ENCODE data around the gene TP53.

The TP53 gene

DNA sequence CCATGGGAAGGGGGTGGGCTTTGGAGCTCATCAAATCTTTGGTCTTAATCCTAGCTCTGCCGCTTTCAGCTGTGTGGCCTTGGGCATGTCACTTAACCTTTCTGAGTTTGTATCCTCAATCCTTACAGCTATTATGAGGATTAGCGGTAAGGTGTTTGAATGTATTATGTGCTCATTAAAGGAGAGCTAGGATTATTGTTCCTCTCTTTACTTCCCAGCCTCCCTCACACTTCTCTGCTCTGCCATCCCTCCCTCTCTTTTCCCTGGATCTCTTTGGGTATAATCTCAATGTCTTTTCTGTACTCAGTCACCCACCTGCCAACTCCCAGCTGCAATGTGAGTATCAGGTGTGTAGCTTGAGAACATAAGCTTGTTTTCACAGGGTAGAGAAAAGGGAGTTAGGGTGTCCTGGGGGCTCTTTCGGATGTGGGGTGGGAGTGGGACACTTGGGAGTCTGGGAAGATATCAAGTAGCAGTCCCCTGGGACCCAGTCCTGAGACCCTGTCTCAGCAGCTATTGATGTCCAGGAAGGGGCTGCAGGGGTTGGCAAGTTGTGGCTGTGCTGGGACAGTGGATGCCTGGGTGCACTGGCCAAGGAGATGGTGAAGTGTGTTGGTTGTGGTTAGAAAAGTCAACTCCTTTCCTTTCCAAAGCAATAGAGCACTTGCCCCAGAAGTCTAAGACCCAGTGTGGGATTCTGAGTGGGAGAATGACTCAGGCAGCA is 19.5 kb upstream of the TP53 start:
- DNase-seq, result no peak

DNA sequence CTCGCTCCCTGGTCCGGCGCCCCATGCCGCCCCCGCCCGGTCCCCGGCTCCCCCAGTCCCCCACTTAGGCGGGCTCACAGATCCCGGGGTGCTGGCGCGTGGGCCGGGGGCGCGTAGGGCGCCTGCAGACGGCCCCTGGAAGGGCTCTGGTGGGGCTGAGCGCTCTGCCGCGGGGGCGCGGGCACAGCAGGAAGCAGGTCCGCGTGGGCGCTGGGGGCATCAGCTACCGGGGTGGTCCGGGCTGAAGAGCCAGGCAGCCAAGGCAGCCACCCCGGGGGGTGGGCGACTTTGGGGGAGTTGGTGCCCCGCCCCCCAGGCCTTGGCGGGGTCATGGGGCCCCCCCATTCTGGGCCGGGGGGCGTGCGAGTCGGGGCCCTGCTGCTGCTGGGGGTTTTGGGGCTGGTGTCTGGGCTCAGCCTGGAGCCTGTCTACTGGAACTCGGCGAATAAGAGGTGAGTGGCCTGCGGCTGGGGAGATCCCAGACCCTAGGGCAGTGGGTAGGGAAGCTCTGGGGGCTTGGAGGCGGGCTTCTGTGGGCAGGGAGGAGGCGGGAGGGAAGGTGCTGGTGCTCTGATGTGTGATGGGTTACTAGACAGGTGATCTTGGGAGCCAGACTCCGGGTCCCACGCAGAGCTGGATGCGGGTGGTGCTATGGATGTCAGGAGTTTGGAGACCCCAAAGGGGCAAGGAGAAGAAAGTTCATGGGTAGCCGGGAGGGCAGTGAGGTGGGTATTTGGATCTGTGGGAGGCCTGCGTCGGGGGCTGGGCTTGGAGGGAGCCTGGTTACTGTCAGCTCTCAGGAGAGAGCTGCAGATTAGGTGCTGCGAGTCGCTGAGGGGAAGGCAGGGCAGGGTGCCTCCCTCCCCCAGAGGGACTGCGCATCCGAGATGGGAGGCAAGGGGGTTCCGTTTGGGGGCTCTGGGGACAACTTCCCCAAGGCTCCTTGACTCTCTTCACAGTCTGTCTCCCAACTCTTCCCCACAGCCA is 18.3 kb upstream of the TP53 start:
- no peak for DNase-seq

DNA sequence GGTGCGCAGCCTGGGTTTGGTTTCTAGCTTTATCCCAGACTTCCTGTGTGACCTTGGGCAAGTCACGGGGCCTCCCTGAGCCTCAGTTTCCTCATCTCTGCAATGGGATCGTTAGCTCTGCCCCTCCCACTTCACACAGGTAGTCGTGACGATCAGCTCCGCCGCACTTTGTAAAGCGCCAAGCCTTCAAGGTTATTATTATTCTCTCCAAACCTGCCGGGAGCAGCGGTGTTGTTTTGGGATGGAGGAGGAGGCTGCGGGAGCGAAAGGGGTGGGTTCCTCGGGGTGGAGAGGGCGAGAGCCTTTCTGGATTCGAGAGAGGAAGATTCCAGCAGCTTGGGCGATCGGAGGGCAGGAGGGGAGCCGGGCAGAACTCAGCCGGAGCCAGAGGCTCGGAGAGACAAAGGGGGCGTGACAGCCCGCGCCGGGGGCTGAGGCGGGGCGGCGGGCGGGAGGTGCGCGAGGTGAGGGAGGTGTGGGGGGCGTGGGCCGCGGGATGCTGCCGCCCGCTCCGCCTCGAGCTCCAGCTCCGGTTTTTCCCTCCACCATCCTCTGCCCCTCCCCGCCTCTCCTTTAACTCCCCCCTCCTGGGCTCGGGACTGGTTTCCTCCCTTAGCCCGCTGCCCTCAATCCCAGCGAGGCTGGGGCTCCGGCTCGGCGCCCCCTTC is 17.4 kb upstream of the TP53 start, which contains the start of gene EFNB3:
Gene EFNB3 (plus strand): TSS at position 602 of the 668 bp plus-strand sequence. CDS start 397 bp downstream, outside the sequence.
- DNase-seq, result no peak

DNA sequence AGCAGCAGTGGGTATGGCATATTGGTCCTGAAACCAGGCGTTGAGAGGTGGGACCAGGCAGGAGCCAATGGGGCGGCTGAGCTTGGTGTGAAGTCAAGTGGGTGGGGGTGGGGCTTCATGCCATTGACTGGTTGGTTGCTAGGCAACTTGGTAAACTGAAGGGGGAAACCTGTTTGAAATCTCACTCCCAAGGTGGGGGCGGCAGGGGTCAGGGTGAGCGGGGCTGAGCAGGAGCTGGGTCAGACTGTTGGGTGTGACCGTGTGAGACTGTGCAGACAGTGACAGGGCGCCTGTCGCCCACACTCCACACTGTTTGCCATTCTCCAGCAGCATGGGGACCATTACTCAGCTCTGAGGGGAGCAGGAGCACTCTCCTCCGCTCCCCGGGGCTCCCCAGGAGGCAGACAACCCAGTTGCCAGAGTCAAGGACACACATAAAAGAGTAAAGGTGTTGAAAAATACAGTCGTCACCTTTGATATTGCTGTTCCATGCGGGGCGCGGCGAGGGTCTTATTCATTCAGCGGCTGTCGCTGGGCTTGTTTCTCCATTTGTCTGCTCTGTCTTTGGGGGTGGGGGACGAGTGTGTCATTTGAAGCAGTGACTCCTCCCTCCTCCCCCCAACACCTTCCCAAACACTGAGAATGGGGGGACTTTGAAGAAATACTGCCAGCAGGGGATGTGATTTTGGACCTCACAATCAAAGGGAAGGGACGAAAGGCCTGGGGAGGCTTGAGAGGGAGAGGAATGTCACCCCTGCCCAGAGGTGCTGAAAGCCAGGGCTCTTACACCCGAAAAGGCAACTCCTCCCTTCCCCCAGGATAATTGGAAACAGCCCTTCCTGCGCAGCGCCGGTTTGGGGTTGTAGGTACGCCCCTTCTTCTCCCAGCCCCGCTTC is 16.5 kb upstream of the TP53 start:
- DNase-seq, result no peak

DNA sequence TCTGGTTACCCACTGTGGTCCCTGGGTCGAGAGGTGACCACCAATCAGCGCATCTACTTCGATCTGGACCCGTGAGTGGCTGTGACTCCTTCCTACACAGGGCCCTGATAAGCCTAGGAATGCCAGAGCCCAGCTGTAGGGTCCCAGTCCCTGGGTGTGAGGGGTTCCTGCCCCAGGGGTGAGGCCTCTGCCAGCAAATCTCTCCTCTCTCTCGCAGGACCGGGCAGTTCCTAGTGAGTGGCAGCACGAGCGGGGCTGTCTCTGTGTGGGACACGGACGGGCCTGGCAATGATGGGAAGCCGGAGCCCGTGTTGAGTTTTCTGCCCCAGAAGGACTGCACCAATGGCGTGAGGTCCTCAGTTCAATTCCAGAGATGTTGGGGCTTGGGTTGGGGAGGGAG is 15.5 kb upstream of the TP53 start:
- no peak for DNase-seq

DNA sequence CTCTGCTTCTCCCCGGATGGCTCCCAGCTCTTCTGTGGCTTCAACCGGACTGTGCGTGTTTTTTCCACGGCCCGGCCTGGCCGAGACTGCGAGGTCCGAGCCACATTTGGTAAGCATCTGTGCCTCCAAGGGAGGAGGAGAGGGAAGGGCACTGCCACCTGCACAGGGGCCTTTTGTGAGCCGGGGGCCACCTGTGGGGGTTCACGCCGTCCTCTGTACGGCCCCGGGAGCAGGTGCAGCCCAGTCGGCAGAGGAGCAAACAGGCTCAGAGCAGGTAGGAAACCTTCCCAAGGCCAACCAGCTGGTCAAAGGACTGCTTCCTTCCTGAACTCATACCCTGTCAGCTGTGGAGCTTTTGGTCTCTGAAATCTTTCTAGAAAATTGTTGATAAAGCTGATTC is 14.4 kb upstream of the TP53 start:
- no peak for DNase-seq

DNA sequence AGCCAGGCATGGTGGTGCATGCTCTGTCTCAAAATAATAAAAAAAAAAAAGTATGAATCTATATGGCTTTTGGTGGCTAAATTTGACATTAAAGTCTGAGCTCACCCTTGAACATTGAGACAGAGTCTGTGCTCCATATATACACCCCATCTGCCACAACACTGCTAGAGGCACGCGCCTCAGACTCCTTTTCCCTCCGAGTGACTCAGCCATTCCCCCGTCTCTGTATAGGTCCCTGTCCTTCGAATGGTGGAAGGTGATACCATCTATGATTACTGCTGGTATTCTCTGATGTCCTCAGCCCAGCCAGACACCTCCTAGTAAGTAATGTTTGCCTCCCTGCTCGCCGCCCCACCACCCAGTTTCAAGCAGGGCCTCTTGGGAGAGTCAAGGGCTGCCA is 13.2 kb upstream of the TP53 start:
- no peak for DNase-seq

DNA sequence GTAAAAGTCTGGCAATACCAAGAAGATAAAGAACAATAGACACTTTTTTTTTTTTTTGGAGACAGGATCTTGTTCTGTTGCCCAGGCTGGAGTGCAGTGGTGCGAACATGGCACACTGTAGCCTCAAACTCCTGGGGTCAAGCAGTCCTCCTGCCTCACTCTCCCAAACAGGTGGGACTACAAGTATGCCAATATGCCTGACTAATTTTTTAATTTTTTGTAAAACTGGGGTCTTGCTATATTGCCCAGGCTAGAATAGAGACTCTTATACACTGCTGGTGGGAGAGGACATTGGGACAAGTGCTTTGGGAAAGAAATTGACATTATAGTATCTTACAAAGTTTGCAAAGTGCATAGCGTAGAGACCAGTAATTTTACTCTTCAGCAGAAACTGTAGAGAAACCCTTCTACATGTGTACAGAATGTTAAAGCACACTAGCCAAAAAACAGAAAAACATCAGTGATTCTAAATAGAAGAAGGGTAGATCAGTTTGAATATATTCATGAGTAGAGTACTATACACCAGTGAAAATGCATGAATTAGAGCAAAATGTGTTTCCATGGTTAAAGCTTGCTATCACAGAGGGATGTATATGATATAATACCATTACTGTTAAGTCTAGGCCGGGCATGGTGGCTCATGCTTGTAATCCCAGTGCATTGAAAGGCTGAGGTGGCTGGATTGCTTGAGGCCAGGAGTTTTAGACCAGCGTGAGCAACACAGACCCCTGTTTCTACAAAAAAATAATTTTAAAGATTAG is 10.7 kb upstream of the TP53 start:
- no peak for DNase-seq

DNA sequence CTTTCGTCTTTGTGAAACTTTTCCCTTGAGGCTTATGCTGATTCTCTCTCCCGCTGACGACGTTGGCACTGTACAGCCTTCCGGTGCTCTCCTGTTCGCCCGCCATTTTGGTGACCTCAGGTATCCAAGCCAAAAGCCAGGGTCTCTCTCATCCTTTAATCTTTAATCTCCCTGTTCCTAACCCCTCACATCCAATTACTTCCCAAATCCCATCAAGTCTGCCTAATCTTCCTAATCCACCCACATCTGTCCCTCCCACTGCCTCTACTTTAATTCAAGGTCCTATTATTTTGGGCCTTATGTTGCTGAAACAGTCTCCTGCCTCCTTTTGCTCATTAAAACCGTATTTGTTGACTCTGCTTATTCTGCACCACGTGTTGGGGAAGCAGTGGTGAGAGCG is 8.3 kb upstream of the TP53 start:
- DNase-seq, result no peak

DNA sequence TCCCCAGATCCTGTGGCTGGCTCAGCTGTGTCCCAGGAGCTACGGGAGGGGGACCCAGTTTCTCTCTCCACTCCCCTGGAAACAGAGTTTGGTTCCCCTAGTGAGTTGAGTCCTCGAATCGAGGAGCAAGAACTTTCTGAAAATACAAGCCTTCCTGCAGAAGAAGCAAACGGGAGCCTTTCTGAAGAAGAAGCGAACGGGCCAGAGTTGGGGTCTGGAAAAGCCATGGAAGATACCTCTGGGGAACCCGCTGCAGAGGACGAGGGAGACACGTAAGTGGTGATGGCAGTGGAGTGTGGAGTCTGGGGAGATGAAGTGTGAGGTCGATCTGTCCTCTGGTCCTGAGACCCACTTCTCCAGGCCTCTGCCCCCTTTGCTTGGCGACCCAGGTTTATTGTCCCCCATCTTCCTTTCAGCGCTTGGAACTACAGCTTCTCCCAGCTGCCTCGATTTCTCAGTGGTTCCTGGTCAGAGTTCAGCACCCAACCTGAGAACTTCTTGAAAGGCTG is 1.6 kb upstream of the TP53 start:
- DNase-seq, result no peak

DNA sequence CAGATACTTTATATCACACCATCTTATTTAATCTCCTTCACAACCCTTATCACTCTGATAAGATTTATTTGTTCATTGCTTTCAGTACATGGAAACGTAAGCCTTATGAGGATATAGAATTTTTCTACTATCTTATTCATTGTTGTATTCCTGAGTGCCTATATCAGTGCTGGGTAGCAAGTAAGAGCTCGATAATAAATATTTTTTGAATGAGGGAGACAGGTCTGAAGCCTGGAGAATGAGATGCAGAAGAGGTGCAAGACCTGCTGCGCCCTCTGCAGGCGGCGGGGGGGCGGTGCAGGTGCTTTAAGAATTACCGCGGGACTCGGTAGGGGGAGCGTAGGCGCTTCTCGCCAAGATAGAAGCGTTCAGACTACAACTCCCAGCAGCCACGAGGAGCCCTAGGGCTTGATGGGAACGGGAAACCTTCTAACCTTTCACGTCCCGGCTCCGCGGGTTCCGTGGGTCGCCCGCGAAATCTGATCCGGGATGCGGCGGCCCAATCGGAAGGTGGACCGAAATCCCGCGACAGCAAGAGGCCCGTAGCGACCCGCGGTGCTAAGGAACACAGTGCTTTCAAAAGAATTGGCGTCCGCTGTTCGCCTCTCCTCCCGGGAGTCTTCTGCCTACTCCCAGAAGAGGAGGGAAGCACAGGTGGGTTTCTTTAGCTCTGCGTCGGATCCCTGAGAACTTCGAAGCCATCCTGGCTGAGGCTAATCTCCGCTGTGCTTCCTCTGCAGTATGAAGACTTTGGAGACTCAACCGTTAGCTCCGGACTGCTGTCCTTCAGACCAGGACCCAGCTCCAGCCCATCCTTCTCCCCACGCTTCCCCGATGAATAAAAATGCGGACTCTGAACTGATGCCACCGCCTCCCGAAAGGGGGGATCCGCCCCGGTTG is 868 bp upstream of the TP53 start, which contains the start of gene WRAP53:
Gene WRAP53 (plus strand): TSS at position 570 of the 900 bp plus-strand sequence. CDS start 172 bp downstream, at position 742.
- DNase-seq, result peak; percentile 83

DNA sequence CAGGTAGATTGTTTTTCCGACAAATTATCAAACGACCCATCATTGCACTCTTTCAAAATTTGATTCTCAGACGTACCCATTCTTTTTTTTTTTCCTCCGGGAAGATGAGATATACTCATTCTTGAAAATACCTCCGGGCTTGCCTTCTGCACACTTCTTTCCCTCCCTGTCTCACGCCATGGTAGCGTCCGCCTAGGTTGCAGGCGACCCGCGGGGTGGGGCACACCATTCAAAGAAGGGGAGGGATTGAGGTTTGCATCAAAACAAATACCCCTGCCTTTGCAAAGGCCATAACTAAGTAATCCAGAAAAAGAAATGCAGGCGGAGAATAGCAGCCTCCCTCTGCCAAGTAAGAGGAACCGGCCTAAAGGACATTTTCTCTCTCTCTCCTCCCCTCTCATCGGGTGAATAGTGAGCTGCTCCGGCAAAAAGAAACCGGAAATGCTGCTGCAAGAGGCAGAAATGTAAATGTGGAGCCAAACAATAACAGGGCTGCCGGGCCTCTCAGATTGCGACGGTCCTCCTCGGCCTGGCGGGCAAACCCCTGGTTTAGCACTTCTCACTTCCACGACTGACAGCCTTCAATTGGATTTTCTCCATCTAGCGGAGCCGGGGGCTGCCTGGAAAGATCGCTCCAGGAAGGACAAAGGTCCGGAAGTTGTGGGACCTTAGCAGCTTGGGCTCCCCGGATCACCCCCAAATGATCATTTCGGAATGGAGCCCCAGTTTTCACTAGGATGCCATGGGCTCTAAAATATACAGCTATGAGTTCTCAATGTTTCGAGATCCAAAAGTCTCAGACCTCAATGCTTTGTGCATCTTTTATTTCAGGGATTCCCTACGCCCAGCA is 843 bp downstream of the TP53 start:
- DNase-seq, result peak; percentile 47

DNA sequence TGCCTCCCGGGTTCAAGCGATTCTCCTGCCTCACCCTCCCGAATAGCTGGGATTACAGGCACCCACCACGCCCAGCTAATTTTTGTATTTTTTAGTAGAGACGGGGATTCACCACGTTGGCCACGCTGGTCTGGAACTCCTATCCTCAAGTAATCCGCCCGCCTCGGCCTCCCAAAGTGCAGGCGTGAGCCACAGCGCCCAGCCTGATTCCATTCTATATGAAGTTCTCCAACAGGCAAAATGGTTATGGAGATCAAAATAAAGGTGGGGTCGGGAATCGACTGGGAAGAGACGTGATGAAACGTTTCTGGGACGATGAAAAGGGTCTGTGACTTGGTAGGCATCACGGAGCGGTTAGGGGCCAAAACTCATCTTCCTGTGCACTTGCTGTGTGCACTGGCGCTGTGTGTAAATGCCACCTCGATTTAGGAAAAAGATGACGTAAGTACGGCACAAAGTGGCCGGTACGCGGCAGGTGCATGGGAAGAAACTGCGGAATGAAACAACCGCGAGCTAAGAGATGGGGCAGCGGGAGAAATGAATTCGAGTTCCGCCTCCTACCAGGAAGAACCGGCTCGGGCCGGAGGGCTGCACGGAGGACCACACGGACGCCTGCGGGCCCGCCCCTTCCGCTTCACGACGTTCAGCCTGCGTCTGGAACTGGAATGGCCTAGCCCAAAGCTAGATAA is 1.6 kb downstream of the TP53 start:
- DNase-seq, result peak; percentile 79

DNA sequence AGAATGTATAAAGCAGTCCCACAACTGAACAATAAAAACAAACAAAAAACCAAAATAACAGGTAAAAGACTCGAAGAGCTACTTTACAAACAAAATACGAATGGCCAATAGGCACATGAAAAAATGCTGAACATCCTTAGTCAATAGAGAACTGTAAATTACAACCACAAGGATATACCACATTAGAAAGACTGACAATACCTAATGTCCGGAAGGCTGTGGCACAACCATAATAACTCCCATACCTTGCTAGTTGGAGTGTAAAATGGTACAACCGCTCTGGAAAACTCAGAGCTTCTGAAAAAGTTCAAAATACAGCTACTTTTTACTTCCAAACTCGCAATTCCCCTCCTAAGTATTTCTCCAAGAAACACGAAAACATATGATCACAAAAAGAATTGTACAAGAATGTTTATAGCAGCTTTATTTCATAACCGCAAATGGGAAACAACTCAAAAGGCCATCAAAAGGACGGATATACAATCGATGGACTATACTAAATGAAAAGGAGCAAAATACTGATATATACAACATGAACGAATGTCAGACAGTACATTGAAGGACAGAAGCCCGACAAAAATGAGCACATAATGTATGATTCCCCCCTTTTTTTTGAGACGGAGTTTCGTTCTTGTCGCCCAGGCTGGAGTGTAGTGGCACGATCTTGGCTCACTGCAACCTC is 2.3 kb downstream of the TP53 start:
- DNase-seq, result no peak

DNA sequence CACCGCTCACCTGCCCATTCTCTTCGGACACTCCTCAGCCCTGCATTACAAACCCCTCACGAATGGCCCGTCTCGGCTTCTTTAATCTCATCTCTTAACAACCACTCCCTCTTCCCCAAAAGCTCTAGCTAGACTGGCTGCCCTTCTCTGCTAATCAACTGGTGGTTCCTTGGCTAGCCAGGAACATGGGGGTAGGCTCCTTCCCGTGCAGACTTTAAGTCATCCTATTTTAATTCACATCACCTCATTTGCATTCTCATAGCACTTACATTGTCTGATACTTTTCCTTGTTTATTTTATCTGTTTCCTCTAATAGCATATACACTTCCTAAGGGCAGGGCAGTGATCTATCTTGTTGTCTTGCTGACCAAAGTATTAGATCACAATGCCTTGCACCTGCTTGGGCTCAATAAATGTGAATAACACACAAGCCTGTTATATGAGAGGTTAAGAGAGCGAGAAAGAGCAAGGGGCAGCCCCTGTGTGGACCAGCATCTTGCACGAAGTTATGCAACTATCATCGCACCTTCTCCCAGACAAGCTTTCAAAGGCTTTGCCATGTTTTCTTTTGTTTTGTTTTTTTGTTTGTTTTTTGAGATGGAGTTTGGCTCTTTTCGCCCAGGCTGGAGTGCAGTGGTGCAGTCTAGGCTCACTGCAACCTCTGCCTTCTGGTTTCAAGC is 9.8 kb downstream of the TP53 start:
- no peak for DNase-seq

DNA sequence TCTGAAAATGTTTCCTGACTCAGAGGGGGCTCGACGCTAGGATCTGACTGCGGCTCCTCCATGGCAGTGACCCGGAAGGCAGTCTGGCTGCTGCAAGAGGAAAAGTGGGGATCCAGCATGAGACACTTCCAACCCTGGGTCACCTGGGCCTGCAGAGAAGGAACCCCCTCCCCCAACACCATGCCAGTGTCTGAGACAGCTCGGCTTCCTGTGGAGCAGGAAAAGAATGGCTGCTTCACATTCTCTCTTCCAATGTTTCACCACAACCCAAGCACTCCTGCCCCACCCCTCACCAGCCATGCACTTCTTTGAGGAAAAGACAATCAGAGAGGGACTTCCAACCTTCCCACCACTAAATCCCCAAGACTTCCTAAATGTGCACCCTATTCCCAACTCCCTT is 10.8 kb downstream of the TP53 start:
- no peak for DNase-seq

DNA sequence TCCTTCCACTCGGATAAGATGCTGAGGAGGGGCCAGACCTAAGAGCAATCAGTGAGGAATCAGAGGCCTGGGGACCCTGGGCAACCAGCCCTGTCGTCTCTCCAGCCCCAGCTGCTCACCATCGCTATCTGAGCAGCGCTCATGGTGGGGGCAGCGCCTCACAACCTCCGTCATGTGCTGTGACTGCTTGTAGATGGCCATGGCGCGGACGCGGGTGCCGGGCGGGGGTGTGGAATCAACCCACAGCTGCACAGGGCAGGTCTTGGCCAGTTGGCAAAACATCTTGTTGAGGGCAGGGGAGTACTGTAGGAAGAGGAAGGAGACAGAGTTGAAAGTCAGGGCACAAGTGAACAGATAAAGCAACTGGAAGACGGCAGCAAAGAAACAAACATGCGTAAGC is 12.4 kb downstream of the TP53 start:
- no peak for DNase-seq

Measured in activated gamma-delta T cell (primary cell).